HepG2 (cell line): ENCODE results near the gene FUT3. TPM values are rescaled to one million over a fixed set of nuclear protein-coding genes. Genes with fewer than 3 reads are reported as not detected.

Experiments used
- BRCA1 ChIP-seq: sonication (generic); formaldehyde crosslinking; IDR thresholded peaks from 2 replicates; pipeline ENCODE4 v1.4.0; 2020; ENCODE audit warnings: missing genetic modification reagents
- HNRNPLL ChIP-seq: fragments of 200-400 bp; formaldehyde crosslinking; IDR thresholded peaks from 2 replicates; pipeline ENCODE4 v1.6.1; 2017; ENCODE audit warnings: mild to moderate bottlenecking, low read depth, low read length; ENCODE audit not compliant: poor library complexity, severe bottlenecking
- IRX3 ChIP-seq: sonication (generic); formaldehyde crosslinking; IDR thresholded peaks from 2 replicates; pipeline ENCODE4 v1.8.1; 2023; ENCODE audit warnings: mild to moderate bottlenecking, low read depth, missing genetic modification reagents, borderline replicate concordance
- JUND ChIP-seq: sonication (generic); formaldehyde crosslinking; IDR thresholded peaks from 2 replicates; pipeline ENCODE4 v1.8.0; 2022; ENCODE audit warnings: mild to moderate bottlenecking, missing genetic modification reagents
- KAT8 ChIP-seq: IDR thresholded peaks from 2 replicates; pipeline ENCODE4 v1.6.1; 2016; ENCODE audit warnings: missing genetic modification reagents, missing compliant biosample characterization
- KDM5A ChIP-seq: fragments of 200-600 bp; sonication (generic); IDR thresholded peaks from 2 replicates; pipeline ENCODE4 v1.7.0; 2018; ENCODE audit warnings: antibody characterized with exemption, mild to moderate bottlenecking, low read length, borderline replicate concordance
- KLF9 ChIP-seq: IDR thresholded peaks from 2 replicates; pipeline ENCODE4 v1.6.1; 2016; ENCODE audit warnings: low read depth
- LBX2 ChIP-seq: sonication (generic); formaldehyde crosslinking; IDR thresholded peaks from 2 replicates; pipeline ENCODE4 v1.5.0; 2020; ENCODE audit warnings: missing genetic modification reagents, mild to moderate bottlenecking, borderline replicate concordance
- NKX3-1 ChIP-seq: sonication (generic); formaldehyde crosslinking; IDR thresholded peaks from 2 replicates; pipeline ENCODE4 v1.5.0; 2020; ENCODE audit warnings: missing genetic modification reagents
- NONO ChIP-seq, 2 experiments: fragments of 450-650 bp in 1 of 2; sonication (generic) in 1 of 2; formaldehyde crosslinking in 1 of 2; IDR thresholded peaks in 1 of 2; conservative IDR thresholded peaks in 1 of 2; 2 replicates each; pipeline versions ENCODE4 v1.6.1 to v1.8.0; 2017 to 2022; ENCODE audit warnings: mild to moderate bottlenecking in 1 of 2, missing genetic modification reagents in 1 of 2, moderate library complexity in 1 of 2
- PBX2 ChIP-seq: IDR thresholded peaks from 2 replicates; pipeline ENCODE4 v1.6.1; 2016; ENCODE audit warnings: control low read depth
- PHF21A ChIP-seq: sonication (generic); formaldehyde crosslinking; IDR thresholded peaks from 2 replicates; pipeline ENCODE4 v1.5.0; 2020; ENCODE audit warnings: mild to moderate bottlenecking, missing genetic modification reagents
- PHF5A ChIP-seq: IDR thresholded peaks from one replicate; pipeline ENCODE4 v1.6.1; 2018; ENCODE audit warnings: low read depth, missing genetic modification reagents; ENCODE audit not compliant: unreplicated experiment
- RORA ChIP-seq: sonication (generic); formaldehyde crosslinking; IDR thresholded peaks from 2 replicates; pipeline ENCODE4 v1.5.0; 2020; ENCODE audit warnings: mild to moderate bottlenecking, missing genetic modification reagents, moderate library complexity
- SMARCE1 ChIP-seq: fragments of 450-650 bp; IDR thresholded peaks from 2 replicates; pipeline ENCODE4 v1.6.1; 2017; ENCODE audit warnings: borderline replicate concordance
- SNAPC4 ChIP-seq: sonication (generic); formaldehyde crosslinking; IDR thresholded peaks from 2 replicates; pipeline ENCODE4 v1.4.0; 2020; ENCODE audit warnings: mild to moderate bottlenecking, missing genetic modification reagents
- SRF ChIP-seq: IDR thresholded peaks from 2 replicates; pipeline ENCODE4 v1.6.1; 2011; ENCODE audit warnings: mild to moderate bottlenecking, low read depth, low read length, moderate library complexity
- SSRP1 ChIP-seq: IDR thresholded peaks from 2 replicates; pipeline ENCODE4 v1.6.1; 2016; ENCODE audit warnings: control low read depth
- TBX3 ChIP-seq: fragments of 450-650 bp; IDR thresholded peaks from 2 replicates; pipeline ENCODE4 v1.6.1; 2017; ENCODE audit warnings: antibody characterized with exemption, mild to moderate bottlenecking, inconsistent platforms, borderline replicate concordance
- TCF7 ChIP-seq: sonication (generic); IDR thresholded peaks from 2 replicates; pipeline ENCODE4 v1.6.1; 2016; ENCODE audit warnings: antibody characterized with exemption, low read depth
- TMF1 ChIP-seq: sonication (generic); formaldehyde crosslinking; IDR thresholded peaks from 2 replicates; pipeline ENCODE4 v1.8.1; 2022; ENCODE audit warnings: low read depth, missing genetic modification reagents
- TRIM22 ChIP-seq: fragments of 450-650 bp; IDR thresholded peaks from 2 replicates; pipeline ENCODE4 v1.6.1; 2017
- ZBTB7B ChIP-seq: sonication (generic); formaldehyde crosslinking; IDR thresholded peaks from 2 replicates; pipeline ENCODE4 v1.4.0; 2020; ENCODE audit warnings: missing genetic modification reagents
- ZNF589 ChIP-seq: sonication (generic); formaldehyde crosslinking; conservative IDR thresholded peaks from 2 replicates; pipeline ENCODE4 v1.8.0; 2022; ENCODE audit warnings: mild to moderate bottlenecking, moderate library complexity, missing genetic modification reagents
- ZNF614 ChIP-seq: IDR thresholded peaks from 2 replicates; pipeline ENCODE4 v1.6.1; 2018; ENCODE audit warnings: missing biosample characterization, missing genetic modification reagents, inconsistent platforms, borderline replicate concordance
- polyA plus RNA-seq, 8 experiments: library from polyadenylated mRNA; depleted of rRNA in 3 of 8; stranded (reverse) in 7 of 8; unstranded in 1 of 8; fragments of >200 nt; fragmentation: Illumina TruSeq in 4 of 8; extraction: Trizol in 4 of 8; gene quantifications; 2 replicates each; pipeline versions ENCODE4 v1.2.1 to v1.2.3, GENCODE V29; 2011 to 2016; ENCODE audit warnings: low read depth in 4 of 8, missing spikeins in 1 of 8, mixed read lengths in 1 of 8; ENCODE audit not compliant: insufficient read depth in 1 of 8
- total RNA-seq, 5 experiments: library from RNA; depleted of rRNA; stranded (reverse); fragments of >200 nt; fragmentation: Illumina TruSeq; extraction: Trizol; gene quantifications; 2 replicates each; pipeline ENCODE4 v1.2.3, GENCODE V29; 2016; ENCODE audit warnings: low read depth in 1 of 5

FUT3 gene
- total and polyA plus RNA-seq, 2 of the 13 experiments (the other 11 are each of a cell fraction or from before 2014, with no cell fraction given) = 0.53 to 1.1 TPM

GRCh38 chr19:5880604-5881078 is 29.4 kb upstream of the FUT3 start (continued):
- peak; percentile 85; the same call in 1 of the 2 replicates for TF ChIP-seq ZNF614 (CRISPR knock-in tag)
- TF ChIP-seq PHF21A (CRISPR knock-in tag) = peak; percentile 88
- no peak for TF ChIP-seq HNRNPLL
- TF ChIP-seq BRCA1 (CRISPR knock-in tag) = no peak
- TF ChIP-seq SMARCE1 = no peak
- TF ChIP-seq KLF9 (CRISPR knock-in tag) = no peak
- TF ChIP-seq SNAPC4 = 0 out of 2 replicates have a peak, but pooled peaks have one; percentile 59
- no peak for TF ChIP-seq PHF5A (CRISPR knock-in tag)
- TF ChIP-seq TRIM22 = no peak
- TF ChIP-seq TCF7 = peak; percentile 84
- TF ChIP-seq IRX3 (CRISPR knock-in tag) = no peak
- TF ChIP-seq RORA (CRISPR knock-in tag) = no peak
- TF ChIP-seq KDM5A = no peak
- TF ChIP-seq SSRP1 (CRISPR knock-in tag) = no peak
- no peak for TF ChIP-seq PBX2 (CRISPR knock-in tag)
- TF ChIP-seq NONO (IDR thresholded peaks at IDR 0.05) = no peak
- TF ChIP-seq NONO (CRISPR knock-in tag; conservative IDR thresholded peaks at IDR 0.05) = no peak
- peak; percentile 75 for TF ChIP-seq TBX3
- no peak for TF ChIP-seq LBX2 (CRISPR knock-in tag)
- TF ChIP-seq ZNF589 (CRISPR knock-in tag) = no peak
- no peak for TF ChIP-seq SRF
- no peak for TF ChIP-seq JUND
- peak; percentile 39; the same call in 1 of the 2 replicates for TF ChIP-seq ZBTB7B (CRISPR knock-in tag)
- peak; percentile 59; the same call in 1 of the 2 replicates for TF ChIP-seq NKX3-1
- no peak for TF ChIP-seq TMF1
- peak; percentile 57; the same call in 1 of the 2 replicates for TF ChIP-seq KAT8 (CRISPR knock-in tag)
